GM21723 (cell line): ENCODE measurements around the gene CORO1C.
A peak's percentile ranks its signal among the peaks of the same experiment; 100 is the strongest.
"Not testable (repeated sequence)": the region's sequence is repeated elsewhere in the genome, so short reads cannot be mapped to it uniquely, and the experiment has no call there.

Source experiments
- ATAC-seq: cut with Tn5 transposase; IDR thresholded peaks from one replicate; pipeline ENCODE4 v1.9.1; 2021; ENCODE audit warnings: mild to moderate bottlenecking, moderate library complexity; ENCODE audit not compliant: unreplicated experiment

CORO1C gene

GRCh38 chr12:108731105-108731865, at the start of gene CORO1C:
Gene CORO1C, minus strand, starts transcription at chr12:108731518. Its CDS starts 30,200 bp downstream, at chr12:108701318.
- ATAC-seq = peak; percentile 72

GRCh38 chr12:108779998-108780688, 48.8 kb upstream of the CORO1C start:
- ATAC-seq = no peak

- ATAC-seq = no peak
Measured at GRCh38 chr12:108778053-108778452, 46.7 kb upstream of the CORO1C start.

- ATAC-seq = no peak
Measured at GRCh38 chr12:108777156-108777555, 45.8 kb upstream of the CORO1C start.

GRCh38 chr12:108773798-108774788, 42.8 kb upstream of the CORO1C start:
- no peak for ATAC-seq

GRCh38 chr12:108772891-108773797, 41.8 kb upstream of the CORO1C start:
- no peak for ATAC-seq

- no peak for ATAC-seq
Measured at GRCh38 chr12:108772247-108772646, 40.9 kb upstream of the CORO1C start.

- ATAC-seq = not testable (repeated sequence)
Measured at GRCh38 chr12:108771835-108772234, 40.5 kb upstream of the CORO1C start.

GRCh38 chr12:108770963-108771362, 39.6 kb upstream of the CORO1C start:
- no peak for ATAC-seq

GRCh38 chr12:108770269-108770829, 39.0 kb upstream of the CORO1C start:
- no peak for ATAC-seq

GRCh38 chr12:108768591-108769500, 37.5 kb upstream of the CORO1C start:
- no peak for ATAC-seq

- no peak for ATAC-seq
Measured at GRCh38 chr12:108766294-108766693, 35.0 kb upstream of the CORO1C start.

- ATAC-seq = no peak
Measured at GRCh38 chr12:108765289-108765764, 34.0 kb upstream of the CORO1C start.

- no peak for ATAC-seq
Measured at GRCh38 chr12:108764540-108765288, 33.4 kb upstream of the CORO1C start.

GRCh38 chr12:108761226-108761625, 29.9 kb upstream of the CORO1C start:
- no peak for ATAC-seq

GRCh38 chr12:108759924-108760323, 28.6 kb upstream of the CORO1C start:
- no peak for ATAC-seq

GRCh38 chr12:108757856-108758255, 26.5 kb upstream of the CORO1C start:
- ATAC-seq = no peak

- ATAC-seq = no peak
Measured at GRCh38 chr12:108756421-108756820, 25.1 kb upstream of the CORO1C start.
